RCC 7860 (cell line): ENCODE results near the gene CSNK2A3.
A peak's percentile ranks its signal among the peaks of the same experiment; 100 is the strongest.

Source experiments
- DNase-seq: peaks from one replicate; pipeline ENCODE4 v3.0.0-alpha.2; 2015; ENCODE audit warnings: low spot score
- FAIRE-seq: peaks from 2 replicates; lab custom pipeline; 2012; peaks lifted over from hg19 to GRCh38; lab: Jason Lieb, UNC

CSNK2A3 gene

GRCh38 chr11:11338304-11338703 is 14.7 kb downstream of the CSNK2A3 start:
- FAIRE-seq (no peak), DNase-seq (no peak)

- no peak for FAIRE-seq
- DNase-seq, result no peak
These were observed 16.4 kb downstream of the CSNK2A3 start for GRCh38 chr11:11336664-11337063.

- no peak for DNase-seq
- FAIRE-seq, result no peak
These were observed 18.0 kb downstream of the CSNK2A3 start for GRCh38 chr11:11335043-11335442.

- DNase-seq (no peak), FAIRE-seq (no peak)
These were observed 18.4 kb downstream of the CSNK2A3 start for GRCh38 chr11:11334607-11335006.

GRCh38 chr11:11332141-11332710 is 20.8 kb downstream of the CSNK2A3 start:
- DNase-seq, result no peak
- no peak for FAIRE-seq

GRCh38 chr11:11329062-11329806 is 23.8 kb downstream of the CSNK2A3 start:
- FAIRE-seq (no peak), DNase-seq (no peak)

GRCh38 chr11:11324090-11324489 is 29.0 kb downstream of the CSNK2A3 start:
- FAIRE-seq (no peak), DNase-seq (no peak)

- FAIRE-seq, result no peak
- DNase-seq, result no peak
These were observed 30.9 kb downstream of the CSNK2A3 start for GRCh38 chr11:11322101-11322500.

- DNase-seq (no peak), FAIRE-seq (no peak)
These were observed 32.2 kb downstream of the CSNK2A3 start for GRCh38 chr11:11320825-11321224.

- DNase-seq, result no peak
- no peak for FAIRE-seq
These were observed 34.1 kb downstream of the CSNK2A3 start for GRCh38 chr11:11318961-11319360.

GRCh38 chr11:11318461-11318860 is 34.6 kb downstream of the CSNK2A3 start:
- DNase-seq (no peak), FAIRE-seq (no peak)

GRCh38 chr11:11316651-11317230 is 36.3 kb downstream of the CSNK2A3 start:
- no peak for DNase-seq
- FAIRE-seq, result no peak

- DNase-seq (no peak), FAIRE-seq (no peak)
These were observed 39.0 kb downstream of the CSNK2A3 start for GRCh38 chr11:11313902-11314692.

- peak; percentile 4 for DNase-seq
- no peak for FAIRE-seq
These were observed 39.6 kb downstream of the CSNK2A3 start for GRCh38 chr11:11313426-11313825.

- DNase-seq (no peak), FAIRE-seq (no peak)
These were observed 40.3 kb downstream of the CSNK2A3 start for GRCh38 chr11:11312738-11313137.

GRCh38 chr11:11311169-11311568 is 41.9 kb downstream of the CSNK2A3 start:
- DNase-seq (no peak), FAIRE-seq (no peak)

- DNase-seq, result no peak
- no peak for FAIRE-seq
These were observed 43.1 kb downstream of the CSNK2A3 start for GRCh38 chr11:11309906-11310305.

GRCh38 chr11:11308249-11308648 is 44.8 kb downstream of the CSNK2A3 start:
- DNase-seq, result no peak
- FAIRE-seq, result no peak

- no peak for DNase-seq
- no peak for FAIRE-seq
These were observed 46.2 kb downstream of the CSNK2A3 start for GRCh38 chr11:11306855-11307254.

- FAIRE-seq, result no peak
These were observed 48.5 kb downstream of the CSNK2A3 start for GRCh38 chr11:11304550-11304949.

GRCh38 chr11:11302565-11302964 is 50.5 kb downstream of the CSNK2A3 start:
- FAIRE-seq, result no peak

More at GRCh38 chr11:11304550-11304949, 48.5 kb downstream of the CSNK2A3 start:
- no peak for DNase-seq

More at GRCh38 chr11:11302565-11302964, 50.5 kb downstream of the CSNK2A3 start:
- no peak for DNase-seq
